Right renal cortex interstitium (tissue), 3 donors: ENCODE results near the gene HPS5. TPM values are rescaled to one million over a fixed set of nuclear protein-coding genes. Genes with fewer than 3 reads are reported as not detected.
"Not testable (repeated sequence)": the region's sequence is repeated elsewhere in the genome, so short reads cannot be mapped to it uniquely, and the experiment has no call there.

Source experiments
- DNase-seq, 3 donors: peaks; one replicate each; pipeline ENCODE4 v3.0.0-alpha.2; 2013; ENCODE audit warnings: low read depth in 3 of 3, low spot score in 2 of 3
- polyA plus RNA-seq, 3 donors: library from polyadenylated mRNA; unstranded; fragments of 120-200 nt; gene quantifications; one replicate each; pipeline ENCODE4 v1.2.1, GENCODE V29; 2013; ENCODE audit not compliant: insufficient read length in 3 of 3

The HPS5 gene
- polyA plus RNA-seq, 3 donors = 22.9 to 23.2 (median 23.1) TPM

DNA sequence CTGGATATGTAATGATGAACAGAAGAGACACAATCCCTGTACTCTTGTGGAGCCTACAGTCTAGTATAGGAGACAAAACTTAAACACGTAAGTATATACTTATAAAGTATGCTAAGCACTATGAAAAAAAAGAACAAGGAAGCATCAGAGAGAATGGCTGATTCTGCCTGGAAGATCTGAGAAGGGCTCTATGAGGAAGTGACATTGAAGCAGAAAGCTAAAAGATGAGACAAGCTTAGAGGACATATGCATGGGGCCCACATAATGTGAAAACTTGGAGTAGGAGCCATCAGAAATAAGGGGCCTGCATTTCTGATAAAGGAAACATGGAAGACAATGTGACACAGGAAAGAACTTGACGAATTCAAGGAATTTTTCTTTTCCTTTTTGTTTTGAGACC is 39.3 kb downstream of the HPS5 start:
- no peak for DNase-seq

DNA sequence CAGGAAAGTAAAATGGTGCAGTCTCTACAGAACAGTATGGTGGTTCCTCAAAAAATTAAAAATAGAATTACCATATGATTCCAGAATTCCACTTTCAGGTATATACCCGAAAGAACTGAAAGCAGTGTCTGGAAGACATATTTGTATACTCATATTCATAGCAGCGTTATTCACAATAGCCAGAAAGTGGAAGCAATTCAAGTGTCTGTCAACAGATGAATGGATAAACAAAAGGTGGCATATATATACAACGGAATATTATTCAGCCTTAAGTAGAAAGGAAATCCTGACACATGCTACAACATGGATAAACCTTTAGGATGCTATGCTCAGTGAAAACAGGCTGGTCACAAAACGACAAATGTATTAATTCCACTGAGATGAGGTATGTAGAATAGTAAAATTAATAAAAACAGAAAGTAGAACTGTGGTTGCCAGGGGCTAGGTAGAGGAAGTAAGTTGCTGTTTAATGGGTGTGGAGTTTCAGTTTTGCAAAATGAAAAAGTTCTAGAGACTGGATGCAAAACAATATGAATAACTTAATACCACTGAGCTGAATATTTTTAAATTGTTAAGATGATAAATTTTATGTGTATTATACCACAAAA is 41.4 kb downstream of the HPS5 start:
- DNase-seq = no peak

DNA sequence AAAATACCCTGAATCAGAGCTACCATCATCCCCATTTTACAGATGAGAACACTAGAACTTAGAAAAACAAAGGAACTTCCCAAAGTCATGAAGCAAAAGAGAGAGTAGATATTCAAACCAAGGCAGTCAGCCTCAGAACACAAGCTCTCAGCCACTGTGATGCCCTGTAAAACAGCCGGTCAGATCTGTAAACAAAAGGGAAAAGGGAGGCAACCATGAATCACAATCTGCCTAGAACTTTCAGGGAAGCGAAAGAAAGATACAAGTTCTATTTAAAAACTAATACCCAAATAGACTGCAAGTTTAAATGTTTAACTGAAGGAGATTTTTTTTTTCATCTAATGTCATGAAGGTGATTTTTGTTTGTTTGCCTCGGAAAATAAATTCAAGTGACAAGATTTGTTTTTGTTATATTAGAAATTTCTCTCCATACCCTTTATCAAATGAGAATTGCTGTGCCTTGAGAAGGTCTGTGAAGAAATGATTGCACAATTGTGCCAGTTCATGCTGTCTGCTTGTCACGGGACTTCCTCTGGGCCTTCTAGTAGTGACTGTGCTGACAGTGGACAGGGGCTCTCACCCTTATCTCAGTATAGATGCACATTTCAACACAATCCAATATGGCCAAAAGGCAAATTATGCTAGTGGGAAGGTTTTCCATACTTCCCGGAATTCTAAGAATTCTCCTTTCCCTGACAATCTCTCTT is 44.2 kb downstream of the HPS5 start:
- DNase-seq = no peak

DNA sequence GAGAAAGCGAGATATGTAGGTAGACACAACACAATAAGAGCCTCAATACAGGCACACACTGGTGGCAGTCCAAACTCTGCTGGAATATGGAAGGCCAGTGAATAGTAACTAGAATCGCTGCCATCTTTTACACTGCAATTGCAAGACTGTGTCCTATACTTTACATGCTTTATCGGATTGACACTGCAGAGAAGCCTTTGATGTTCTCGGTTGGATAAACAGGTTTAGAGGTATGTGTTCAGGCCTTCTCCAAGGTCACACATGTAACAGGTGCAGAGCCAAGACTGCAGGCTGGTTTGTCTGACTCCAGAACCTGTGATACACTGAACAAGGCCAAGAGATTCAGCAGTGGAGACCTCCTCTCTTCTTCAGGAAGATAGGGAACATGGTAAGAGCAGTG is 50.7 kb downstream of the HPS5 start:
- DNase-seq = no peak

DNA sequence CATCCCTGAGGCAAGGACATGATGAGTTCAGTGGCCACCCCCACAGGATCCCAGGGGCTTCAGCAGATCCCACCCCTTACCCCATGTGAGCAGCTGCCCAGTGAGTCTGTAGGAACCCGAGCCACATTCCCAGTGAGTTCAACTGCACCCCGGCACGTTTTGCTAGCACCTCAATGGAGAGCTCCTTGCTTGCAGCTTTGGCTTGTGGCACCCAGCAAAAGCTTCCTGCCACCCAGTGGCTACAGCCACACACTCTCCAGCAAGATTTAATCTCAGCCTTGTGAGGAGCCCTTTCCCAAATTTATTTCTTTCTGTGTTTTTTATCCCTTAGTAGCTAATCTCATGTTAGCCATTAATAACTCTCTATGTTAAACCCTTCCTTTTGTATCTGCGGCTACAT is 51.8 kb downstream of the HPS5 start:
- DNase-seq = no peak

DNA sequence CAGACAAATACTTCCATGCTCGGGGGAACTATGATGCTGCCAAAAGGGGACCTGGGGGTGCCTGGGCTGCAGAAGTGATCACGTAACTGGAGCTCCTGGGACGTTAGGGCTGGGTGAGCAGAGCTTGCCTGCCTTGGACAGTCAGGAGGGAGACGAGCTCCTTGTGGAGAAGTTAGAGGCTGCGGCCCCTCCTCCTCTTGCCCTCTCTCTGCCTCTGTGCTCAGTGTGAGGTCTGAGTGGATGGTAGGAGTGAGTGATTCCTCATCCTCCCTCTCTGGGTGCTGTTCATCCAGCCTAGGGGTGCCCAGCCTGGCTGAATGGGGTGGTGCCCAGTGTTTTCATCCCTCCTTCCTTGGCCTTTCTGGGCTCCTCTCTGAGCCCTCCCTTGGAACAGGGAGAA is 52.7 kb downstream of the HPS5 start:
- DNase-seq = not testable (repeated sequence)

DNA sequence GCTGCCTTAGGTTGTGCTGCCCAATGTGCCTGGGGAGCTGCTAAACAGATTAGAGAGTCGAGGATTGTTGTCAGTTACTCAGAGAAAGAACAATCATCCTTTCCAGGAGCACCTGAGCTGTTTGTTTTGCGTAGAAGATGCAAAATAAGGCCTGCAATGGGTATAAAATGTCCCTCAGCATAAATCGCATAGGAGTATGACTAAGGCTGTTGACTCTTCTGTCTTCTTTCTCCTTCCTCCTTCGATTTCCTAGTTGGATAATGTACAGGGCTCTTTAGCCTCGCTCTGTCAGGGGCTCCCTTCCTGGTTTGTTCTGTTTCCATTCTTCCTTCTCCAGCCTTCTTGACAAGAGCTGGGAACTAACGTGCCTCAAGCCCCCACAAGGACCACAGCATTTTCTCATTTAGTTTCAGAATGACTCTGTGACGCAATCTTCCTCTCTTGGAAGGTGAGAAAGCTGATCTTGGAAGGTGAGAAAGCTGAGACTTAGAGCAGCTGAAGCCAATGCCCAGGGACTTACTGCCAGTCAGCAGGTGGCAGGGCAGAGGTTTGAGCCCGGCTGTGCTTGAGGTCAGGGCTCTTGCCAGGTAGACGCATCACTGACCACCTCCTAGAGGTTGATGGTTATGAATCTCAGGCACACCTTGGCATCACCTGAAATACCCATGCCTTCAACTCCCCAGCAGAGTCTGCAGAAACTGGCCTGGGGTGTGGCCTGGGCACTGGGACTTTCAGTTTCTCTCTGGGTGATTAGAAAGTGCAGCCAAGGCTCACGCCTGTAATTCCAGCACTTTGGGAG is 54.4 kb downstream of the HPS5 start:
- DNase-seq = not testable (repeated sequence)

DNA sequence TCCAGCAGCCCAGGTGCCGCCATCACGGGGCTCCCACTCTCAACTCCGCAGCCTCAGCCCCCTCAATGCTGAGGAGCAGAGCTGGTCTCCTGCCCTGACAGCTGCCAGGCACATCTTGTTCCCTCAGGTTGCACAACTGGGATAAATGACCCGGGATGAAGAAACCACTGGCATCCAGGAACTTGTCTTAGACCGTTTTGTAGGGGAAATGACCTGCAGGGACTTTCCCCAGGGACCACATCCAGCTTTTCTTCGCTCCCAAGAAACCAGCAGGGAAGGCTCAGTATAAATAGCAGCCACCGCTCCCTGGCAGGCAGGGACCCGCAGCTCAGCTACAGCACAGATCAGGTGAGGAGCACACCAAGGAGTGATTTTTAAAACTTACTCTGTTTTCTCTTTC is 56.0 kb downstream of the HPS5 start, which contains the start of gene SAA1:
Gene SAA1, plus strand, starts transcription at position 316 of the 400 bp plus-strand sequence. CDS start 624 bp downstream, outside the sequence.
- DNase-seq = no peak

DNA sequence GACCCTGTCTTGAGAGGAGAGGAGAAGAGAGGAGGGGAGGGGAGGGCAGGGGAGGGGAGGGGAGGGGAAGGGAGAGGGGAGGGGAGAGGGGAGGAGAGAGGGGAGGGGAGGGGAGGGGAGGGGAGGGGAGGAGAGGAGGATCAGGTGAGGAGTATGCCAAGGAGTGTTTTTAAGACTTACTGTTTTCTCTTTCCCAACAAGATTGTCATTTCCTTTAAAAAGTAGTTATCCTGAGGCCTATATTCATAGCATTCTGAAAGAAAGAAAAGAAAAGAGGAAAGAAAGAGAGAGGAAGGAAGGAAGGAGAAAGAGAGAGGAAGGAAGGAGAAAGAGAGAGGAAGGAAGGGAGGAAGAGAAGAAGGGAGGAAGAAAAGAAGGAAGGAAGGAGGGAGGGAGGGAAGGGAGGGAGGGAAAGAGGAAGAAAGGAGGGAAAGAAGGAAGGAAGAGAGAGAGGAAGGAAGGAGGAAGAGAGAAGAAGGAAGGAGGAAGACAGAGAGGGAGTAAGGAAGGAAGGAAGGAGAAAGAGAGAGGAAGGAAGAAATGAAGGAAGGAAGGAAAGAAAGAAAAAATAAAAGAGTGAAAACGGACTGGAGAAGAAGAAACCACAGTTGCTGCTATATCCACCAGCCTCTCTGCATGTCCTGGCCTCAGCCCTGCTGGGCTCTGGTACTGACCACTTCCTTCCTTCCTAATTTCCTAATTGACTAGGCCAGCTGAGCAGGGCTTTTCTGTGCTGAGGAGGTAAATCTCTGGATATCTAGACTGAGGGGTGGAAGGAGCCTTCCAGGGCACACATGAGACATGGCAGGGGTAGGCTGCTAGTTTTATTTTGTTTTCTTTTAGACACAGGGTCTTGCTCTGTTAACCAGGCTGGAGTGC is 57.0 kb downstream of the HPS5 start:
- no peak for DNase-seq

DNA sequence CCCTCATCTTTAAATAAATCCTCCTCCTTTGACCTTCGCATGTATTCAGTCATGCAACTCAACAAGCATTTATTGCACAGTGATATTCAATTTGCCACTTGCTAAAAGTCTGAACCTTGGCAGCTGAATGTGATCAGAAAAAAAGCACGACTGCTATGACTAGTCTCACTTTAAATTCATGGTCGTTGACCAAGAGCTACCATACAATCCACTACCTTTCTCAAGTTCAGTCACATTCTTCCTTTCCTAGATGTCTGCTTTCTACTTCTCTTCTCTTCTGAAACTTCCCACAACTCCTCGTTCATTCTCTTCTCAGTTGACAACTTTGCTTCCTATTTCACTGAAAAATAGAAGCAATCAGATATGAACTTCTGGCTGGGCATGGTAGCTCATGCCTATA is 57.9 kb downstream of the HPS5 start:
- DNase-seq = no peak

DNA sequence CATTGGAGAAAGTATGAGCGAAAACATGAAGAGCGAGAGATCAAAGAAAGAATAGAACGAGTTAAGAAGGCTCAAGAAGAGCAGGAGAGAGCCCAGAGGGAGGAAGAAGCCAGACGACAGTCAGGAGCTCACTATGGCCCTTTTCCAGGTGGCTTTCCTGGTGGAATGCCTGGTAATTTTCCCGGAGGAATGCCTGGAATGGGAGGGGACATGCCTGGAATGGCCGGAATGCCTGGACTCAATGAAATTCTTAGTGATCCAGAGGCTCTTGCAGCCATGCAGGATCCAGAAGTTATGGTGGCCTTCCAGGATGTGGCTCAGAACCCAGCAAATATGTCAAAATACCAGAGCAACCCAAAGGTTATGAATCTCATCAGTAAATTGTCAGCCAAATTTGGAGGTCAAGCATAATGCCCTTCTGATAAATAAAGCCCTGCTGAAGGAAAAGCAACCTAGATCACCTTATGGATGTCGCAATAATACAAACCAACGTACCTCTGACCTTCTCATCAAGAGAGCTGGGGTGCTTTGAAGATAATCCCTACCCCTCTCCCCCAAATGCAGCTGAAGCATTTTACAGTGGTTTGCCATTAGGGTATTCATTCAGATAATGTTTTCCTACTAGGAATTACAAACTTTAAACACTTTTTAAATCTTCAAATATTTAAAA is 59.1 kb downstream of the HPS5 start:
- DNase-seq = not testable (repeated sequence)

DNA sequence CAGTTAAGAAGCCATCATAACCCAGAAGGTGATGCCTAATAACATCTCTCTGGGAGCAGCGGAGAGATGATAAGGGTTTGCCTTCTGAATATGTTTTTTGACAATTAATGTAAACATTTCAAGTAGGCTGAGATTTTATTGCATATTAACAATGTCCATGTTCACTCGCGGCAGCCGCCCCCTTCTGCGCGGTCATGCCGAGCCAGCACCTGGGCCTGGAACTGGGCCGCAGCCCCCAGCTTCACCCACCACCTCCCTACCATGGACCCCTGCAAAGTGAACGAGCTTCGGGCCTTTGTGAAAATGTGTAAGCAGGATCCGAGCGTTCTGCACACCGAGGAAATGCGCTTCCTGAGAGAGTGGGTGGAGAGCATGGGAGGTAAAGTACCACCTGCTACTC is 60.2 kb downstream of the HPS5 start:
- no peak for DNase-seq

DNA sequence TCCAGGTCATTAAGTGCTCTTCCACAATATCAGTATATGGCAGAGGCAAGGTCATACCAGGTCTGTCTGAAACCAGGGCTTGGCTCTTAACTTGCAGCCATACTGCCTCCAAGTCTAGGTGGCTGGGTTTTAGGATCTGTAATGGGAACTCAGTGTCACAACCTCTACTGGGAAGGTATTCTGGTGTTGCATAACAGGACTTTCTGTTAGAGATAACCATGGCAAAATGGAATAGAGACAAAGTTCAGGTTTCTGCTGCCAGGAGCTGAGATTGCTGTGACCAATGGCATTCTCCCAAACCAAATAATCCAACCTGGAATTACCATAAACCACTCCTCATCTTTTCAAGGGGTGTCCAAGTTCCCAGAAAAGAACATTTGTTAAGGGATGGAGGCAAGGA is 62.7 kb downstream of the HPS5 start:
- no peak for DNase-seq

DNA sequence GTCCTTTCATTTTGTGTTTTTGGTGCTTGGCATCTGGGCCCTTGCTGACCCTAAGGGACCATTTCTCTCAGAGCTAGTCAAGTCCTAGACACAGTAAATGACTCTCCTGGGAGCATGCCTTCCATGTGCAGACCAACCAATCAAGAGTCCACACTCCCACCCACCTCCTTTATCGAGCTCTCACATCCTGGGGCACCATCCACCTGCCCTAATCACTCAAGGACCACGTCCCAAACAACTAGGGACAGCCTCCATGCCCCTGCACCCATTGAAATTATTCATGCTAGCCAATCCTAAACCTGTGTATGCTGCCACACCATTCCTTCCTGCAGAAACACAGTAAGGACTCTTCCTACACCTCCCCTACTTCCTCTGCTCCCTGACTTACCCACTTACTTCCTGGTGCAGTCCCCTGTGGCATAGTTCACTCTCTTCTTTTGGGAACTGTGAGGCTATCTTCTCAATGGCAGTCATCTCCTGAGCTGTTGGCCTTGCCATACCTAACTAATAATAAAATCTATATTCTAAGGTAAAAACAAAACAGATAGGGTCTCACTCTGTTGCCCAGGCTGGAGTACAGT is 67.1 kb downstream of the HPS5 start:
- no peak for DNase-seq

DNA sequence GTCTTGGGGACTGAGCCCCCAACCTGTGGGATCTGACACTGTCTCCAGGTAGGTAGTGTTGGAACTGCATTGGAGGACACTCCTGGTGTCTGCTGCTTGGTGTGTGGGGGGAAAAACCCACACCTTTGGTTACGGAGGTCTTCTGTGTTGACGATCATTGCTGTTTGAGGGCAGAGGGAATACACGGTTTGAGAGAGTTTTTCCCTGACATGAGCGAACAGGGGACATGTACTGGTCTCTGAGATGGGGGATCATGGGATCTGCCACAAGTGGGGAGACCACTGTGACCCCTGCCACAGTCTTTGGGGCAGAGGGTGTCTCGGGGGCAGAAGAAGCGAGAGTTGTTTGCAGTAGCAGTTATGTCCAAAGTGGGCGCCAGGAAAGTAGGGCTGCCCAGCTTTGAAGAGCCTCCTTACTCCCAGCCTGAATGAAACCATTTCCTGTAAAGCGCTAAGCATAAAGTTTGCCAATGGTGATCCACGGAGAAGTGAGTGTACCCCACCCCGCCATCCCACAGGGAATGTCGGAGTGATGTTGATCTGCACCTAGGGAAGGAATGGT is 68.1 kb downstream of the HPS5 start:
- DNase-seq = no peak

DNA sequence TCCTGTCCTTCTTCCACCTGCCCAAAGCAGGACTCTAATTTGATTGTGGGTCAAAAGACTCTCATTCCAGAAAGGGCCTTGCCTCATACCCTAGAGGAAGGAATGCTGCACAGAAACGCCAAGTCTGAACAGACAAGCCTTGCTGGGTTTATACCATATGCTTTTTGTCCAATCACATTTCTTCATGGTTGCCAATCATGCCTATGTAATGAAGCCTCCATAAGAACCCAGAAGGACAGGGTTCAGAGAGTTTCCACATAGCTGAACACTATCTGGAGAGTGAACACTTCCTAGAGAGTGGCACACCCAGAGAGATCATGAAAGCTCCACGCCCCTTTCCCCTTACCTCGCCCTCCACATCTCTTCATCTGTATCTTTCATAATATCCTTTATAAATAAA is 68.7 kb downstream of the HPS5 start:
- no peak for DNase-seq

DNA sequence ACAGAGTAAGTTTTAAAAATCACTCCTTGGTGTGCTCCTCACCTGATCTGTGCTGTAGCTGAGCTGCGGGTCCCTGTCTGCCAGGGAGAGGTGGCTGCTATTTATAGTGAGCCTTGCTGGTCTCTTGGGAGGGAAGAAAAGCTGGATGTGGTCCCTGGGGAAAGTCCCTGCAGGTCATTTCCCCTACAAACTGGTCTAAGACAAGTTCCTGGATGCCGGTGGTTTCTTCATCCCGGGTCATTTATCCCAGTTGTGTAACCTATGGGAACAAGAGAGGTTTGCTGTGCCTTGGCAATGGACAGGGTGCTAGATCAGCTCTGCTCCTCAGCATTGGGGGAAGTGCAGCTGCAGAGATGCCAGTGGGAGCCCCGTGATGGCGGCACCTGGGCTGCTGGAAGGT is 73.4 kb downstream of the HPS5 start, which contains the start of gene SAA2:
Gene SAA2, minus strand, starts transcription at position 108 of the 400 bp plus-strand sequence. CDS start 657 bp downstream, outside the sequence.
- no peak for DNase-seq

DNA sequence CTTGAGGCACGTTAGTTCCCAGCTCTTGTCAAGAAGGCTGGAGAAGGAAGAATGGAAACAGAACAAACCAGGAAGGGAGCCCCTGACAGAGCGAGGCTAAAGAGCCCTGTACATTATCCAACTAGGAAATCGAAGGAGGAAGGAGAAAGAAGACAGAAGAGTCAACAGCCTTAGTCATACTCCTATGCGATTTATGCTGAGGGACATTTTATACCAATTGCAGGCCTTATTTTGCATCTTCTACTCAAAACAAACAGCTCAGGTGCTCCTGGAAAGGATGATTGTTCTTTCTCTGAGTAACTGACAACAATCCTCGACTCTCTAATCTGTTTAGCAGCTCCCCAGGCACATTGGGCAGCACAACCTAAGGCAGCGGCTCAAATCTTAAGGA is 74.8 kb downstream of the HPS5 start:
- not testable (repeated sequence) for DNase-seq
